RWPE1 (cell line): Measurements from ENCODE around the gene ABLIM1.

ENCODE experiments used
- CTCF ChIA-PET: fragments of 350-600 bp; sonication (Branson Sonifier 250); formaldehyde crosslinking; extraction: SDS; loops from one replicate; lab custom pipeline; 2021; lab: Yijun Ruan, JAX
- POLR2A ChIA-PET: fragments of 400-600 bp; formaldehyde crosslinking; extraction: SDS; loops from one replicate; lab custom pipeline; 2020; ENCODE audit warnings: antibody characterized with exemption; ENCODE audit not compliant: low non-redundant PET; lab: Yijun Ruan, JAX
- DNase-seq: peaks from one replicate; pipeline ENCODE4 v3.0.0; 2012; ENCODE audit warnings: low spot score
- H3K27ac ChIP-seq: fragments of 450-650 bp; 2 replicates; pipeline ENCODE4 v1.5.1; 2017
- TF ChIP-seq, protein P1 (sequence below): fragments of 450-650 bp; conservative IDR thresholded peaks from 2 replicates; pipeline ENCODE4 v1.5.1; 2017; ENCODE audit warnings: low read depth, mild to moderate bottlenecking

ABLIM1 gene

DNA sequence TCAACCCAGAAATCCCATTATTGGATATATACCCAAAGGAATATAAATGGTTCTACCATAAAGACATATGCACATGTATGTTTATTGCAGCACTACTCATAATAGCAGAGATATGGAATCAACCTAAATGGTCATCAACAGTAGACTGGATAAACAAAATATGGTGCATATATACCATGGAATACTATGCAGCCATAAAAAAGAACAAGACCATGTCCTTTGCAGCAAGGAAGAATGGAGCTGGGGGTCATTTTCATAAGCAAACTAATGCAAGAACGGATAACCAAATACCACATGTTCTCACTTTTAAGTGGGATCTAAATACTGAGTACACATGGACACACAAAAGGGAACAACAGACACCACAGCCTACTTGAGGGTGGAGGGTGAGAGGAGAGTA is 251.6 kb downstream of the ABLIM1 start:
- ChIA-PET CTCF (interaction anchor here (0.6 kb wide), 1 partner anchor 32 kb away, joined by 3 read pairs; no protein-coding TSS in a partner anchor), POLR2A (no interaction called here)
- TF ChIP-seq, protein P1, sequence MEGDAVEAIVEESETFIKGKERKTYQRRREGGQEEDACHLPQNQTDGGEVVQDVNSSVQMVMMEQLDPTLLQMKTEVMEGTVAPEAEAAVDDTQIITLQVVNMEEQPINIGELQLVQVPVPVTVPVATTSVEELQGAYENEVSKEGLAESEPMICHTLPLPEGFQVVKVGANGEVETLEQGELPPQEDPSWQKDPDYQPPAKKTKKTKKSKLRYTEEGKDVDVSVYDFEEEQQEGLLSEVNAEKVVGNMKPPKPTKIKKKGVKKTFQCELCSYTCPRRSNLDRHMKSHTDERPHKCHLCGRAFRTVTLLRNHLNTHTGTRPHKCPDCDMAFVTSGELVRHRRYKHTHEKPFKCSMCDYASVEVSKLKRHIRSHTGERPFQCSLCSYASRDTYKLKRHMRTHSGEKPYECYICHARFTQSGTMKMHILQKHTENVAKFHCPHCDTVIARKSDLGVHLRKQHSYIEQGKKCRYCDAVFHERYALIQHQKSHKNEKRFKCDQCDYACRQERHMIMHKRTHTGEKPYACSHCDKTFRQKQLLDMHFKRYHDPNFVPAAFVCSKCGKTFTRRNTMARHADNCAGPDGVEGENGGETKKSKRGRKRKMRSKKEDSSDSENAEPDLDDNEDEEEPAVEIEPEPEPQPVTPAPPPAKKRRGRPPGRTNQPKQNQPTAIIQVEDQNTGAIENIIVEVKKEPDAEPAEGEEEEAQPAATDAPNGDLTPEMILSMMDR = no peak
- H3K27ac ChIP-seq = no peak overlapping the region
- no peak for DNase-seq

DNA sequence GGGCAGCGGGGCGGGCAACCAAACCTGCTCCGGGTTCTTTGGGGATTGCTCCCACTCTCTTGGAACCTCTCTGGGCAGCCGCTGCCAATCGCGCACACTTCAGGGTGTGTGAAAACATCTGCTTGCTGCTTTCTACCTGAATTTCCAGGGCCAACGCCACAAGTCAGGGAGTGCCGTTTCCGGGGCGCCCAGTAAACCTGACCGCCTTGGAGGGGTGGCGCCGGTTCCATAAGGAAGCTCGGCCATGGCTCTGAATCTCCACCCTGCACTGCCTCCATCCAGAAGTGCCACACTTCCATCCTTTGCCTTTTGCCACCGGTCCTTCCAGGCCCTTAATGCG is 253.1 kb downstream of the ABLIM1 start:
- H3K27ac ChIP-seq = peak overlapping the region; percentile 71
- DNase-seq = peak; percentile 49
- POLR2A ChIA-PET = no interaction called here
- CTCF ChIA-PET = interaction anchor here (0.7 to 2.8 kb wide), 4 partner anchors 10 to 101 kb away, joined by 3 to 18 read pairs (median 3); no protein-coding TSS in a partner anchor
- TF ChIP-seq, protein P1 = no peak

DNA sequence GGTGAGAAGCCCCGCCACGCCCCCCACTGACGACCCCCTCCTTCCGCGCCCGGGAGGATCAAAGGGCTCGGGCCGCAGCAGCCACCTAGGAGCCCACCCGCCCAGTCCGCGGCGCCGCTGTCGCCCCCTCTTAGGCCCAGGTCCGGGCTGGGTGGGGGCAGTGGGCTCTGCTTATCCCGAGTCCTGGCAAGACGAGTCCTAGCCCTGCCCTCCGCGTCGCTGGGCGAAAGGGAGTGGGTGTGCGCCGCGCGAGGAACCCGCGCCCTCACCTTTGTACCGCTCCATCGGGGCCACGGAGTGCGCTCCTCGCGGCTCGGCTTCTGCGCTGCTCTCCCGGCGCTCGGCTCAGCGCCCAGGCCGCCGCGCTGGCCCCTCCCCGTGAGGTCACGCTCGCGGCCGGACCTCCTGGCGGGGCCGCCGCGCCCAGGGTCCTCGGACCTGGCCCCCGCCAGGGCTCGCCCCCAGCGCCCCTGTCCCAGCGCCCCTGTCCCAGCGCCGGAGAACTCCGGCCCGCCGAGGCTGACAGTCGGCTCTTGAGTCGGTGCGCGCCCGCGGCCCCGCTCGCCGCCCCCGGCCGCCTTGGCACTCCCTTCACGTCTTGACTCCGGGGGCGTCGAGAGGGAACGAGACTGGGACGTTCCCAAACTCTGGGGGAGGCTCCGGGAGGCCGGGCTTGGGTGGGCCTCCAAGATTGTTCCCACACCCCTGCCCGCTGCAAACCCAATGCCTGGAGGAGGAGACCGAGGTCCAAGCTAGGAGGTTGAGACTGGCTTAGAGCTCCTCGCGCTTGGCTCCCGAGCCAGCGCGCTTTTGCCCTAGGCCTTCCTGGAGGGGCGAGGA is 253.7 kb downstream of the ABLIM1 start, which contains the start of gene AFAP1L2:
Gene AFAP1L2, minus strand, starts transcription at position 332 of the 840 bp plus-strand sequence. Its CDS starts 47 bp downstream, at position 285.
- POLR2A ChIA-PET = interaction anchor here (0.6 kb wide), 1 partner anchor 9 kb away, joined by 5 read pairs; no protein-coding TSS in a partner anchor
- TF ChIP-seq, protein P1 = no peak
- peak; percentile 67 for DNase-seq
- H3K27ac ChIP-seq = peak within 1 kb of the TSS; percentile 71
- CTCF ChIA-PET = interaction anchor here (0.7 to 2.8 kb wide), 5 partner anchors 10 to 117 kb away, joined by 3 to 18 read pairs (median 3); no protein-coding TSS in a partner anchor

DNA sequence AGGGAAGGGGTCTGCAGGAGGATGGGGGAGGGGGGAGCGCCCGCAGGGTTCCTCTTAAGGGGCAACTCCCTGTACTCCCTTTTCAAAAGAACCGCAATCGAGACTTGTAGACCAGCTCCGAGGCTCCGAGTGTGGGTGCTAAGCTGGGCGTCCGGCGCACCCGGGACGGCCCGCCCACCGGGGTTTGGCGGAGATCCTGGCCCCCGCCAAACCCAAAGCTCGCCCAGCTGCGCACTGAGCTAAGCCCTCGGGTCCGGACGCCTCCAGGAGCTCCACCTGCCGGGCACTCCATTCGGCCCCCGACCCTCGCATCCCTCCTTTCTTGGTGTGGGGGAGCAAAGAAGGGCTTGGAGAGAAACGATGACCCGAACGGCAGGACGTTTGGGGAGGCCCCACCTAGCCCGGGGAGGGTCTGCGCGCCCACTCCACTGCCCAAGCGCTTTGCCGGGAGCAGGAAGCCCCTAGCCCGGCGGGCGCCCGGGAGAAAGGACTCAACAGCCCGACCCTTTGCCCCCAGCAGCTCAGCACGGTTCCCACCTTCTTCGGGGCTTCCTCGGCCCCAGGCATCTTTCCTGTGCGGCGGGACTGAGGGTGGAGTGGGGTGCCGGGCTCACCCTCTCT is 254.4 kb downstream of the ABLIM1 start:
- POLR2A ChIA-PET = interaction anchor here (1.0 kb wide), 1 partner anchor 97 kb away, joined by 4 read pairs; no protein-coding TSS in a partner anchor
- CTCF ChIA-PET = interaction anchor here (0.6 to 2.8 kb wide), 4 partner anchors 66 to 116 kb away, joined by 3 to 18 read pairs (median 4); no protein-coding TSS in a partner anchor
- TF ChIP-seq, protein P1 = peak; percentile 32; the same call in 1 of the 2 replicates
- peak; percentile 65 for DNase-seq
- peak overlapping the region; percentile 71 for H3K27ac ChIP-seq

DNA sequence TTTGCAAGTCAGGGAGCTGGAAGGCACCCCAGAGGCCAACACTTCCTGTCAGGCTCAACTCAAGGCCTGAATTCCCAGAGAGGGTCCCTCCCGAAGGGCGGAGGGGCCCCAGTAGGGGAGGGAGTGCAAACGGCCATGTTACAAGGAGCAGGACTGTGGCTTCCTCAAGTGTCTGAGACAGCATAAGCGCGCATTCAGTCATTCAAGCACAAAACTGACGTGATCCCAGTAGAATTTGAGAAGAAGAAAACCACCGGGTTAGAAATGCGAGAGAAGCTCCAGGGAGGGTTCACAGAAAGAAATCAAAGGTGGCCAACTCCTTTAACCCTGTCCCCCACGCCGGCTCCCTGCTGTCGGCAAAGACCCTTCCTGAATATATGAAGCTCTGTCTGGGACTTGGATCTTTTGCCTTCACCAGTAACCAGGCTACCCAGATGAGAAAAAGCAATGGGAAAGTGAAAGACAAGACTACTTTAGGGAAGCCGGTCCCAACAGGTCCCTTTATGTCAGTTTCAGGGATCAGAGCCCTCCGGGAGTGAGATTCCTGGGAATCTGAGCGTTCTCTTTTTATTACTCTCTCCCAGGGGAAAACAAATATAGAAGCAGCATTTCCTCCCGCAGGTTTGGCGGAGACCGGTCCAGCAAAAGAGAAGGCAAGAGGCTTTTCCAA is 255.1 kb downstream of the ABLIM1 start:
- peak; percentile 43 for DNase-seq
- TF ChIP-seq, protein P1 = no peak
- POLR2A ChIA-PET = interaction anchor here (1.0 kb wide), 1 partner anchor 97 kb away, joined by 4 read pairs; no protein-coding TSS in a partner anchor
- H3K27ac ChIP-seq = peak overlapping the region; percentile 71
- CTCF ChIA-PET = interaction anchor here (0.6 to 2.8 kb wide), 3 partner anchors 66 to 99 kb away, joined by 3 to 18 read pairs (median 4); no protein-coding TSS in a partner anchor
